Activated CD4-positive, alpha-beta T cell treated with anti-CD3 and anti-CD28 coated beads, Interleukin-2, Interleukin-4, amounts not matched to agents 100 ng/mL and 50 ng/mL, durations not matched to agents 16 hours and 8 hours (primary cell): ENCODE measurements around the gene ZSWIM3.
A peak's percentile ranks its signal among the peaks of the same experiment; 100 is the strongest.

Experiments used
- DNase-seq: peaks from one replicate; pipeline ENCODE4 v3.0.0-alpha.2; 2020; ENCODE audit warnings: low spot score

Gene ZSWIM3

GRCh38 chr20:45833030-45833882 is 24.2 kb upstream of the ZSWIM3 start, which contains the start of gene SNX21:
Gene SNX21, plus strand, starts transcription at chr20:45833799. Its CDS starts 121 bp downstream, at chr20:45833920.
- DNase-seq = peak; percentile 41

DNA sequence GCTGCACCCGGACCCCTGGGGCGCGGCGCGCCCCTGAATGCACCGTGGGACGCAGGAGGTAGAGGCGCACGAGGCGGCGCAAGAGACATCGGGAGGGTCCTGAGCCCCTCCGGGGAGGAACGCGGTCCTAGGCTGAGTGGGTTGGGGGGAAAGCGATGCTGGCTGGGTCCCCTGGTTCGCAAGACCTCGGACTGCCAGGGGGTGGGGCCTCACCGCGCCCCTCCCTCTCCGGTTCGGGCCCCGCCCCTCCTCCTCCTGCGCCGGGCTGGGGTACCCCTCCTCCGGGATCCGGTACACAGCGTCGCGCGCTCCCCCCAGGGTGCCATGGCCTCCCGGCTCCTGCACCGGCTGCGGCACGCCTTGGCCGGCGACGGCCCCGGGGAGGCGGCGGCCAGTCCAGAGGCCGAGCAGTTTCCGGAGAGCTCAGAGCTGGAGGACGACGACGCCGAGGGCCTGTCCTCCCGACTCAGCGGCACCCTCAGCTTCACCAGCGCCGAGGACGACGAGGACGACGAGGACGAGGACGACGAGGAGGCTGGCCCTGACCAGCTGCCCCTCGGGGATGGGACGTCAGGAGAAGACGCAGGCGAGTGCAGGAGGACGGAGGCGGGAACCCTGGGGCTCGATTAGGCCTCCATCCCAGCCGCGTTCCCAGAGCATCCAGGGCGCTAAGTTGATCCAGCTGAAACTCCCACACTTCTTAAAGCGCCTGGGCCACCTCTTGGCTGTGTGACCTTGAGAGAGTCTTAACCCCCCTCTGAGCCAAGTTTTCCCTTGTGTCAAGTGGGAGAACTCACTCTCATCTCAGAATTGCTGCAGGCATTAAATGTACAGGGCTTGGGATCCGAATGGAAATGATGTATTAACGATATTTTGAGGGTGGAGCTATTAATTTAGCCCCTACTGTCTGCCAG is 23.3 kb upstream of the ZSWIM3 start:
- DNase-seq = peak; percentile 17

DNA sequence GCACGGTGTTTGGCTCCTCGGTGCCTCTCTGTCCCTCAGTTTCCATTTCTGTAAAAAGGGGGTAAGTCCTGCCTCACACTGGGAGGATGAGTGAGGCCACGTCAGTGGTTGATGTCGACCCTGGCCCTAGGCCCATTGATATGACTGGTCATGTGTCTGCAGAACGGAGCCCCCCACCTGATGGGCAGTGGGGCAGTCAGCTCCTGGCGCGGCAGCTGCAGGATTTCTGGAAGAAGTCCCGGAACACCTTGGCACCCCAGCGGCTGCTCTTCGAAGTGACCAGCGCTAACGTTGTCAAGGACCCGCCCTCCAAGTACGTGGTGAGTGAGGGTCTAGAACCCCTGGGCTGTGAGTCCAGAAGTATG is 22.6 kb upstream of the ZSWIM3 start:
- DNase-seq = no peak

DNA sequence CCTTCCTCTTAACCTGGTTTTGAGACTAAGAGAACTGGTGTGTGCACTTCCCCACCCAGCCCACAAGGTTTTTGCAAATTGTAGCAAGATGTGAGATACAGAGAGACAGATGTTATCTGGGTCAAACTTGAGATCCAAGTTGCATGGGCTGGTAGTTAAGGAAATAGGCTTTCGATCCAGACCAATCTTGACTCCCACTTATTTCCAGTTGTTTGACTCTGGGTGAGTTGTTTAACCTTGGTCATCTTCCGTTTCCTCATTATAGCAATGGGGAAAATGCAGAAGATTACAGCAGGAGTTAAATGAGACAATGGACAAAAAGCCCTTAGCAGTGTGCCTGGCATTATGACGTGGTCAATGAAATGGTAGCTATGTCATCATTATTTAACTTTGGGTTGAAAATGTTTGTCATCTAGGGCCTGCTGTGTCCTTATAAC is 22.1 kb upstream of the ZSWIM3 start:
- no peak for DNase-seq

DNA sequence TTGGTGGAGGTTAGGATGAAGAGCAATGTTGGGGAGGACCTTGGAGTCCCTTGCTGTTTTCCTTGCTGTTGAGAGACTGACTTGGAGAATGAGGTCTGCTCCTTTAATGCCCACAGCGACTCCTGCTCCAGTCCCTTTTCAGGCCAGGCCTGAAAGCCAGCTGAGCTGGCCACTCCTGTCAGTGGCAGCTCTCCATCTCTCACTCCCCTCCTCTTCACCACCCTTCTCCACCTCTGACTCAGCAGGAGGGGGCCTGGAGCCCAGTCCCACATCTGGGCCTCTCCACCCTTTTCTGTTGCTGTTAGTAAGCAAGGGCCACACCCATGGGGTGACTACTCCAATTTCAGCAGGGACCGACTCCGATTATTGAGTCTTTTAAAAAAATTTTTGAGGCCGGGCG is 21.6 kb upstream of the ZSWIM3 start:
- DNase-seq = no peak

DNA sequence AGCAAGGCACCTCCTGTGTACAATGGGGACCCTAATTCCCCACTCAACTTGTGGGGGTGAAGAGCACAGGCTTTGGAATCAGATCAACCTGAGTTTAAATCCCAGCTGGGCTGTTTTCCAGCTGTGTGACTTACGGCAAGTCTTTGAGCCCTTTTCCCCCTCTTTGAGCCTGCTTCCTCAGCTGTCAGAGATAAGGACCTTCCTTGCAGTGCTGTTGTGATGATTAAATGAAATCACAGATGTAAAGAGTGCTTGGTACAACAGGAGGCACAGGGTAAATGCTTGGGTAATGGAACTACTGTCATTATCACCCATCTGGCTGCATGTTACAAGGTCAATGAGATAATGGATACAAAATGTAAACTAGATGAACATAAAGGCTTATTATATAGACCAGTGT is 20.6 kb upstream of the ZSWIM3 start:
- DNase-seq = no peak

DNA sequence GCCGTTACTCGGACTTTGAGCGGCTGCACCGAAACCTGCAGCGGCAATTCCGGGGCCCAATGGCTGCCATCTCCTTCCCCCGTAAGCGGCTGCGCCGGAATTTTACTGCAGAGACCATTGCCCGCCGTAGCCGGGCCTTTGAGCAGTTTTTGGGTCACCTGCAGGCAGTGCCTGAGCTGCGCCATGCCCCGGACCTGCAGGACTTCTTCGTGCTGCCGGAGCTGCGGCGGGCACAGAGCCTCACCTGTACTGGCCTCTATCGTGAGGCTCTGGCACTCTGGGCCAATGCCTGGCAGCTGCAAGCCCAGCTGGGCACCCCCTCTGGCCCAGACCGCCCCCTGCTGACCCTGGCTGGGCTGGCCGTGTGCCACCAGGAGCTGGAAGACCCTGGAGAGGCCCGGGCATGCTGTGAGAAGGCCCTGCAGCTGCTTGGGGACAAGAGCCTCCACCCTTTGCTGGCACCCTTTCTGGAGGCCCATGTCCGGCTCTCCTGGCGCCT is 16.7 kb upstream of the ZSWIM3 start:
- DNase-seq = no peak

DNA sequence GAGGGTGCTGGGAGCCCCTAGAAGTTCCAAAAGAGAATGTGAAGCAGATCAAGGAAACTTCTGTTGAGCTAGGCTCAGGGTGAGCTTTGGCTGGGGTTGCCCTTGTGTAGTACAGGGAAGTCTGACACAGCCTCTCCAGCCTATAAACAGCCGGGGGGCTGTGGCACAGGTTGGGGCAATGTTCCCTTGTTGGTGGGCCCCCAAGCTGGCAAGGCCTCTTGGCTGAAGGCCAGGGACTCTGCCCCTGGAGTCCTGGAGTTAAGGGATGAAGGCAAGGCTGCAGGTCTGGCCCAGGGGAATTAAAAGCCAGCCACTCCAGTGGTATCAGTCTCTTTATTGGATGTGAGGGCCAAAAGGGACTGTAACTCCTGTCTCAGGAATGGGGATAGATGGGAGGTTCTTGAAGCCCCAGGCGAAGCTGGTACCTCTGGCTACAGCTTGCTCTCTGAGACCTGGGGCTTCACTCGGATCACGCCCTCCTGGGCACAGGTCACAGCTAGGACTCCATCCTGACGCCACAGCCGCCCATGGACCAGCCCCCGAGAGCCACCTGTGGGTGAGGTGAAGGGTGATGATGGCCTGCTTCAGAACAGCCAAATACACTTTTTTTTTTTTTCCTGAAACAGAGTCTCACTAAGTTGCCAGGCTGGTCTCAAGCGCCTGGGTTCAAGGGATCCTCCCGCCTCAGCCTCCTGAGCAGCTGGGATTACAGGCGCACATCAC is 15.8 kb upstream of the ZSWIM3 start:
- no peak for DNase-seq

- no peak for DNase-seq
Measured at GRCh38 chr20:45842169-45842812, 15.1 kb upstream of the ZSWIM3 start.

- no peak for DNase-seq
Measured at GRCh38 chr20:45843506-45843905, 13.9 kb upstream of the ZSWIM3 start.

DNA sequence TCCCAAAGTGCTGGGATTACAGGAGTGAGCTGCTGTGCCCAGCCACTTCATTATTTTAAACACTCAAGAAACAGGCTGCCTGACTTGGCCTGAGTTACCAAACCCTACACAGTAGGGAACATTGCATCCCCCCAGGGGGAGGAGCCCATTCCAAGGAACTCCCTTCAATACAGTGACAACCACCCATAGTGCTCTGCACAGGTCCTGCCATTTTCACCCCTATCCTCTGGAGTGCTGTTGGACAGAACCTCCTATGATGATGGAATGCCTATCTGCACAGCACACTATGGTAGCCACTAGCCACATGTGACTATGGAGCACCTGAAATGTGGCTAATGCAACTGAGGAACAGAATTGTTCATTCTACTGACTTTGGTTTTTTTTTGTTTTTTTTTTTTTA is 12.0 kb upstream of the ZSWIM3 start:
- no peak for DNase-seq

DNA sequence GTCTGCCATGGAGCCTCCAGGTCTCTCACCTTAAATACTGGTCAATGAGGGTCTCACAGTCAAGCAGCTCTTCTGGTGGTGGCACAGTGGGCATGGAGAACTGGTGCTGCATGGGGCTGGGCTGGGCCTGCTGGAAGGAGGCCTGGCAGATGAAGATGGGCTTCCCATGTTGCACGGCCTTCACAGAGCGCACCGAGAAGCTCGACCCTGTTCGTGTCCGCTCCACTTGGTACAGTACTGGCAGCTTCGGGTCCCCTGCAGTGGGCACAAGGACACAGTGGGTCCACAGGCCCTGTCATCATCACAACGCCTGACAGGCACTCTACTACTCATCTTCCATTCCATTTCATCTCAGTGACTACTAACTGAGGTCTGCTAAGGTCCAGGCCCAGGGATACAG is 9.0 kb upstream of the ZSWIM3 start:
- DNase-seq = no peak

GRCh38 chr20:45848969-45849582 is 8.3 kb upstream of the ZSWIM3 start:
- DNase-seq = no peak

GRCh38 chr20:45850238-45850637 is 7.2 kb upstream of the ZSWIM3 start:
- DNase-seq = no peak

- no peak for DNase-seq
Measured at GRCh38 chr20:45850926-45851325, 6.5 kb upstream of the ZSWIM3 start.

GRCh38 chr20:45851501-45851900 is 5.9 kb upstream of the ZSWIM3 start:
- no peak for DNase-seq

DNA sequence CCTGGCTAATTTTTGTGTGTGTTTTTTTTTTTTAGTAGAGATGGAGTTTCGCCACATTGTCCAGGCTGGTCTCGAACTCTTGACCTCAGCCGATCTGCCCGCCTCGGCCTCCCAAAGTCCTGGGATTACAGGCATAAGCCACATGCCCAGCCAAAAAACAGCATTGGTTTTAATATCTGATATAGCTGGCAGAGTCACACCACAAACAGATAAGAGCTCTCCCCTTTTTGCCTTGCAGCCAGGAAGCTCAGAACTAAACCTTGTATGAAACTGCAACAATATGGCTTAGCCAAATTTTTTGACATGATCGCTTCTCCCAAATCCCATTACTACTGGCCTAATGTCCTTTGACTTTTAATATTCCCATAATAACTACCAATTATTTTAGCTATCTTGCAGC is 5.1 kb upstream of the ZSWIM3 start:
- no peak for DNase-seq

- DNase-seq = no peak
Measured at GRCh38 chr20:45853484-45853883, 3.9 kb upstream of the ZSWIM3 start.

DNA sequence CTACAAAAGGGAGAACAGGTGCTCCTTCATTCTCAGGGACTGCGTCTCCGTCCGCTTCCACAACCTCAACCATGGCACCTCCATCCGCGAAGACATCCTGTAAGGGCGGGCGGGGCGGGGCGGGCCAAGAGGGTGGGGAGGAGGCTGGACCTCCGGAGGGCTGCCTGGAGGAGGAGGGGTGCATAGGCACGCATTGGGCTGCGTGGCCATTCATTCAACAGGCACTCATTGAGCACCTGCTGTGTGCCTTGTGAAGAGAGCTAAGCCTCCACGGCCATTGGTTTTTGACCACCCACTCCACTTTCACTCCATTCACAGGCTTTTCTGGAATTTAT is 435 bp downstream of the ZSWIM3 start:
- DNase-seq = peak; percentile 58

DNA sequence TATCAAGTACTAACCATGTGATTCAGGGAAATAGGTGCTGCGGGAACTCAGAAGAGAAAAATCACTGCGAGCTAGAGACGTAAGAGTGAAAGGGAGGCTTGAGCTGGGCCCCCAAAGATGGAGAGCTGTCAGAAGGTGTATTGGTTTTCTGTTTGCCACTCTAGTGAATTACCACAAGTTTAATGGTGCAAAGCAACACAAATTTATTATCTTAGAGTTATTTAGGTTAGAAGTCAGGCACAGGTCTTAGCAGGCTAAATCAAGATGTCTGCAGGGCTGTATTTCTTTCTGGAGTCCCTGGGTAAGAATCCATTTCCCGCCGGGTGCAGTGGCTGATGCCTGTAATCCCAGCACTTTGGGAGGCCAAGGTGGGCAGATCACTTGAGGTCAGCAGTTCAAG is 2.5 kb downstream of the ZSWIM3 start:
- no peak for DNase-seq

- DNase-seq = no peak
Measured at GRCh38 chr20:45860560-45861220, 3.3 kb downstream of the ZSWIM3 start.
